Left cardiac atrium (tissue), 4 donors: ENCODE results near the gene PLEKHA7. TPM values are rescaled to one million over a fixed set of nuclear protein-coding genes. Genes with fewer than 3 reads are reported as not detected.

Experiments
- ATAC-seq, 2 donors: fragments of 200-7000 bp; cut with Tn5 transposase; one replicate each; pipeline ENCODE4 v1.9.1; 2020; ENCODE audit warnings: mild to moderate bottlenecking in 2 of 2, moderate library complexity in 2 of 2
- DNase-seq: peaks from one replicate; pipeline ENCODE4 v3.0.0-alpha.2; 2020
- intact Hi-C, 2 donors: fragments of 100-400 bp; cut with DNase I; formaldehyde crosslinking; loops; one replicate each; pipeline versions ENCODE4 v1.14.1 to v1.15.1; 2022 to 2023
- total RNA-seq, 2 donors: library from RNA; stranded (reverse); fragmentation: NEBNext Ultra II Directional; extraction: Animal tissue kit (Norgen Biotek cat#: 25700); gene quantifications; one replicate each; pipeline ENCODE4 v1.2.1, GENCODE V29; 2021
- donor health status: DM: no; HTN: yes; CAD: no.
- donor health status: DM: no; HTN: yes; CAD: no; lungs with severe emphysema.
- donor health status: DM: yes; HTN: yes; CAD: no.
- donor health status: Dilated cardiomyopathy.

Gene PLEKHA7
- total RNA-seq, 2 donors from 2014 or later: 23.6 to 31.1 TPM

DNA sequence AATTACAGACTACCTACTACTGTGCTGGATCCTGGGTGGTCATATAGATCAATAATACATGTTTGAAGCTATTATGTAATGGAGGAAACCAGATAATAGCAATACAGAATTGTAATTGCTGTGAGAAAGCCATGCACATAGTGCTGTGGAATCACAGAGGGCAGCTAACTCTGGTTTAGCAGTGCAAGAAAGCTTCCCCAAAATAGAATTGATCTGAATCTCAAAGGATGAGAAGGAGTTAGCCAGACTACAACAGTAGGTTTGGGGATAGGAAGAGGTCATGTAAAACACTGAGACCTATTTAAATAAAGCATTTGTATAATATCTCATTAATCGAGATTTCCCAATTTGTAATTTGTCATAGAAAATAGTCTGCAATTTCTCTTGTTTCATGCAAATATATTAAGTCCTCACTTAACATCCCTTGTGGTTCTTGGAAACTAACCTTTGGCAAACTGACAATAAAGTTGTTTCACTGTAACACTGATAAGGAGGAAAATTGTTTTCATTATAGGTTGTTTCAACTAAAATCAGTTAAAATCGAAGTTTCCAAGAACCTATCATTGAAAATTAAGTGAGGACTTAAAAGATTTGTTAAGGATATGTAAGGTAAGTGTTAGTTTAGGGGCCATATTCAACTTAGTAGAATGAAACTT is 268.1 kb downstream of the PLEKHA7 start:
- DNase-seq: no peak
- no peak for ATAC-seq
- intact Hi-C loops: no loop called here

DNA sequence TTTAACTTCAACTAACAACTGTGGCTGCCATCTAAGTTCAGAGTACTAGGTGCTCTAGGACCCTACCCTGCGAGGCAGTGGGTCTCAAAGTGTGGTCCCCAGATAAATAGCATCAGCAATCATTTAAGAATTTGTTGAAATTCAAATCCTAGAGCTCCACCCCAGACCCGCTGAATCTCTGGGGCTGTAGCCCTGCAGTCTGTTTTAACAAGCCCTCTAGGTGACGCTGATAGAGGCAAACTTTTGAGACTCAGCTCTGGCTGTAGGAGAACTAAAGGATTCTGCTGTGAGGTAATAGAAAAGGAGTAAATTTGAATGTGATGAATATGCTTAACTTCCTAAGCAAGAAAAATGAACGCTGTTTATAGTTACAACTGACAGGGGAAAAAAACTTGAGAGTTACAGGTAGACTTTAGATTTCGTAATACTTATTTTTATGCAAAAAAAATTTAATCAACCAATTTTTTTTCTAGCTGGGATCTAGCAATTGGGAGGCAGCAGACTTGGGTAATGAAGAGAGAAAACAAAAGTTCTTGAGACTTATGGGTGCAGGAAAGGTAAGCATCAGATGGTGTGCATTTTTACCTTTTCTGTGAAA is 270.0 kb downstream of the PLEKHA7 start:
- intact Hi-C loops: no loop called here
- no peak for DNase-seq
- no peak for ATAC-seq

DNA sequence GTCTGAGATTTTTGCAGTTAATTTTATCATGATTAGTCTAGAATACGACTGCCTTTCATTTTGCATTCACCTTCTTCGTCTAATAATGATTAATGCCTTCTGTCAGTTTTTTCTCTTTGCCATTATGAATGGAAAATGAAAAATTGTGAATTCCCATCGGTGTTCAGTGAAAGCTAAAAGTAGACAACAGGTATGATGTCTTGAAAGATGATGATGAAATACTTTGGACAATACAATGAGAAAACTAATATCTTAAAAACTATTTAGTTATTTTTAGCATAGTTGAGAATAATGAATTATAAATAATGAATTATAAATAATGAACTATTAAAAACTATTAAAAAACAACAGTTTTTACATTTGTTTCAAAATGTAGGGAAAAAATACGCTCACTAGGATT is 270.7 kb downstream of the PLEKHA7 start:
- ATAC-seq (no peak), DNase-seq (no peak)
- intact Hi-C loops: no loop called here

DNA sequence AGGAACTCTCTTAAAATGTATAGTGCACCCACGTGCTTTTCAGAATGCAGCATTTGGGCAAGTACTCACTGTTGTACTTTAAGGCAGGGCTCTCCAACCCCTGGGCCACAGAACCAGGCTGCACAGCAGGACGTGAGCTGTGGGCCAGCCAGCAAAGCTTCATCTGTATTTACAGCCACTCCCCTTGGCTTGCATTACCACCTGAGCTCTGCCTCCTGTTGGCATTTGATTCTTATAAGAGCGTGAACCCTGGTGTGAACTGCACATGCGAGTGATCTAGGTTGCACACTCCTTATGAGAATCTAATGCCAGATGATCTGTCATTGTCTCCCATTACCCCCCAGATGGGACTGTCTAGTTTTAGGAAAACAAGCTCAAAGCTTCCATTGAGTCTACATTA is 272.7 kb downstream of the PLEKHA7 start:
- intact Hi-C loops: no loop called here
- ATAC-seq (no peak), DNase-seq (no peak)

DNA sequence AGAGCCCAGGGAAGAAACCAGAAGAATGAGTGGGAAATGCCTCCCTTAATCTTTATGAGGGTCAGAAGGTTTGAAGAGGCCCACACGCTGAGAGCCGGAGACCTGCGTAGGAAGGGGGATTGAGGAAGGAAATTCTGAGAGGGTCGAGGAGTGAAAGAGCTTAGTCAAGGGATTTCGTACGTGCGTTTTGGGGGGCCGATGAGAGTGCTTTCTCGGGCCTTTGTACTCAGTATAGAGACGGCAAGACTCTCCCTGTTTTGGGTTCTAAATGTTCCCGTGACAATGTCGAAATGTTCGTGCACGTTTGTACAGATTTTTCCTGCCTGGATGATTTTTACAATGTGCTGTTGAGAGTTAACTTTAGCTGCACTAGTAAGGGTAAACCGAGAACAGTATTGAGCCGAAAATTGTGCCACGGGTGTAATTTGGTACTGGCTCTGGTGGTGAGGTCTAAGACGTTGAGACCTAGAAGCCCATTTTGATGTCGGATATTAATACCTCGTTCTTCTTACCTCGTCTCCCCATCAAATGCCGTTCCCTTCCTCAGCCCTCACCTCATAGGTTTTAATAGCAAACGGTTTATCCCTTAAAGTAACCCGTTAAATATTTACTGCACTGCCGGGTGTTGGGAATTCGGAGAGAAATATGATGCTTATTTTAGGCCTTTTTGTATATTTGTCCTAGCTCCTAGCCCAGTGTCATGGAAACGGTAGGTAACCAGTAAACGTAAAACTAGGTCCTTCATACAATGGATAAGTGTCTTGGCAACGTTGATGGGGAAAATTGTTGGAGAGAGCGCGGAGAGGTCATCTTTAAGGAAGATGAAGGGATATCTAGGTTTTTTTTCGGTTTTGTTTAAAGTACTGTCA is 275.0 kb downstream of the PLEKHA7 start:
- DNase-seq (no peak), ATAC-seq (peak in 1 of 2 donors; percentile 1)
- intact Hi-C loops: no loop called here

DNA sequence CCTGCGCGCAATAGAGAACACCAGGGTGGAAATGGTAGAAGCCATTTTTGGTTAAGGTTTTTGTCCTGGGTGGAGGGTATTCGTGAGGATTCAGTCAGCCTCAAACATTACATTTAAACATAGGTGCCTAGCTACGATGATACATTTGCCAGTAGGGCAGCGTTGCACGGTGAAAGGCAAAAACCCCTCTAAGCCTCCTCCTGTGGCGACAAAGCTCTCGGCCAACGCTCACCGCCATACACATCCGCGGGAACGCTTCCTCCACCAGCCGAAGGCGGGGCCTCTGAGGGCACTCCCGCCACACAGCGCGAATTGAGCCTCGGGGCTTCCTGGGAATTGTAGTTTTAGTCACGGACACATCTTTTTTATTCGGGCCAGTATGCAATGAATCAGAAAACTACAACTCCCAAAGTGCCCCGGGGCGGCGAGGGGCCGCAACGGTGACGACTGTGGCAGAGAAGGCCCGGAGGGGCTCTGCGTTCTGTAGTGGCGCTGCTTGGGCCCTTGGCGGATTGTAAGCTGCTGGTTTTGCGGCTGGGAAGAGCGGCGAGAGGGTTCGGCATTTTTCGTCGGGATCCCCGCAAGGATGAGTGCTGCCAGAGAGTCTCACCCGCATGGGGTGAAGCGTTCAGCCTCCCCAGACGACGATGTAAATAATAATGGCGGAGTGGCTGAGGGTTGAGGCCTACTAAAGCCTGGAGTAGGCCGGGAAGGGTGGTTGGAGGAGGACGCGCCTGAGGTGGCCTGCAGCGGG is 275.8 kb downstream of the PLEKHA7 start, which contains the start of gene C11orf58:
Gene C11orf58 (plus strand): TSS at position 455 of the 754 bp plus-strand sequence. CDS start 132 bp downstream, at position 587.
- DNase-seq (peak; percentile 96), ATAC-seq (peak; percentile 99)
- intact Hi-C loops: no loop called here

DNA sequence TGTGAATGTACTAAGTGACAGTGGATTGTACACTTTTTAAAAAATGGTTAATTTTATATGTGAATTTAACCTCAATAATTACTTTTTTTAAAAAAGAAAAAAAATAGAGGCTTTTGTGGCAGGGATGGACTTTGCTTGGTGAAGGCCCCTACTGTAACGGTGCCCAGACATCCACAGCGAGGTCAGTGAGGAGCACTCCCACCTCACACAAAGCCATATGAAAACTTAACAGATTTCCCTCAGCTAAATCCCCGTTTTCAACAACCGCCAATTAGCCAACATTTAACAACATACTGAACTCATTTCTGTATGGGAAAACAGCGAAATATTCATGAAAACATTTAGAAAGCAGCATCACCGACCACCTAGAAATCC is 276.4 kb downstream of the PLEKHA7 start:
- peak; percentile 7 to 31 for ATAC-seq
- intact Hi-C loops: no loop called here
- peak; percentile 23 for DNase-seq

Other genes starting within 250 kb of the PLEKHA7 start
- 100 to 1,000 TPM; 784 to 822 TPM for gene RPS13, start 63.3 kb upstream of the PLEKHA7 start, total RNA-seq
- gene PIK3C2A, start 193.6 kb upstream of the PLEKHA7 start, total RNA-seq: 10 to 100 TPM; 41.1 to 62.5 TPM